Mucosa of rectum (tissue), 2 donors: Measurements from ENCODE around the gene DYSF.

ENCODE experiments used
- H3K27ac ChIP-seq, 2 donors: one replicate each; pipeline ENCODE4 v1.7.0; 2013; ENCODE audit warnings: inconsistent platforms in 2 of 2, low read depth in 2 of 2, low read length in 2 of 2
- H3K27me3 ChIP-seq, 2 donors: one replicate each; pipeline ENCODE4 v1.7.0; 2013; ENCODE audit warnings: low read length in 2 of 2; ENCODE audit not compliant: control insufficient read depth in 2 of 2, insufficient read depth in 2 of 2
- H3K36me3 ChIP-seq, 2 donors: one replicate each; pipeline ENCODE4 v1.7.0; 2013; ENCODE audit warnings: low read length in 2 of 2; ENCODE audit not compliant: control insufficient read depth in 2 of 2, insufficient read depth in 2 of 2
- H3K4me1 ChIP-seq, 2 donors: one replicate each; pipeline ENCODE4 v1.7.0; 2013; ENCODE audit warnings: low read length in 2 of 2, mild to moderate bottlenecking in 1 of 2; ENCODE audit not compliant: control insufficient read depth in 2 of 2, insufficient read depth in 2 of 2
- H3K4me3 ChIP-seq, 2 donors: one replicate each; pipeline ENCODE4 v1.7.0; 2013; ENCODE audit warnings: low read length in 2 of 2
- H3K9ac ChIP-seq, 2 donors: one replicate each; pipeline ENCODE4 v1.7.0; 2013; ENCODE audit warnings: low read length in 2 of 2, low read depth in 1 of 2, mild to moderate bottlenecking in 1 of 2
- H3K9me3 ChIP-seq, 2 donors: one replicate each; pipeline ENCODE4 v1.7.0; 2013; ENCODE audit warnings: low read length in 2 of 2; ENCODE audit not compliant: control insufficient read depth in 2 of 2
- donor health status: healthy.
- donor health status: Normal muscosa, but diverticular disease.

The DYSF gene

DNA sequence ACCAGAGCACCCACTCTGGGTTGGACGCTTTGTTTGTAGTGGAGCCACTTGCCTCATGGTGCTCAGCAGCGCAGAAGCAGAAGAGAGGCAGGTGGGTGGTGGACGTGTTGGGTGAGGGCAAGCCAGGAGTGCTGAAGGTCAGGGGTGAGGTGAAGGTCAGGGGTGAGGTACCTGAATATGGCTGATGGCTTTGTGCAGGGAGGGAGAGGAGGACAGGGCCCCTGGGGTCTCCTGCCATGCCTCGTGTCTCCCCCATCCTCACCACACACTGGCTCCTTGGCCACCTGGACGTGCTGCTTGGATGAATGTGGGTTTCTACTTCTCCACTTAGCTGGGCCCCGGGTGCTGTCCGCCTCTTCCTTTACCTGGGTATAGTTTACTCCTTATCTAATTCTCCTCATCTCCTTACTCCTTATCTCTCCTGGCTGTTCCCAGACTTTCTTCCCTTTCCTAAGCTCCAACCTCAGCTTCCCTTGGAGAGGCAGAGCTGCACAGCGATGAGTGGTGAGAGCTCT is 68.1 kb downstream of the DYSF start:
- H3K36me3 ChIP-seq: no peaks in the 10 kb centered on the region
- H3K27me3 ChIP-seq: no peaks in the 10 kb centered on the region
- no peak overlapping the region for H3K27ac ChIP-seq
- H3K9me3 ChIP-seq: no peaks in the 10 kb centered on the region
- H3K9ac ChIP-seq: no peak overlapping the region
- no peak overlapping the region for H3K4me3 ChIP-seq
- no peaks in the 10 kb centered on the region for H3K4me1 ChIP-seq

DNA sequence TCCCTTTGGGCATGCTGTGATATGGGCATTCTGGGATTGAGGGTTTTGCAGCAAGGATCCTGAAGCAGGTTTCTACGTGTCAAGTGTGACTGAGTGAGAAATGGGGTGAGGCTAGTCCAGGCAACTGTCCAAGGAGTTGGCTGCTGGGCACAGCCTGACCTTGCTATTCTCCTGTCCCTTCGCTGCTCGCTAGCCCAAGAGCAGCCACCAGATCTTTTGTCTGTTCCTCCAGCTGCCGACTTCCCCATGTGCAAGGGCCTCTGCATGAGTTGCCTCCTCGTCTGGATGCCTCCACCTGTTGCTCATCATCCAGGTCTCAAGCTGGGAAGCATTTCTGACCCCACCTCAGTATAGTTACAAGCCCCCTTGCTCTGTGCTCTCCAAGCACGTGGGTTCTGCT is 71.1 kb downstream of the DYSF start:
- Histone ChIP-seq H3K4me3 (no peak overlapping the region), H3K9me3 (no peaks in the 10 kb centered on the region), H3K4me1 (no peaks in the 10 kb centered on the region), H3K9ac (no peak overlapping the region), H3K36me3 (no peaks in the 10 kb centered on the region), H3K27me3 (no peaks in the 10 kb centered on the region), H3K27ac (no peak overlapping the region)

DNA sequence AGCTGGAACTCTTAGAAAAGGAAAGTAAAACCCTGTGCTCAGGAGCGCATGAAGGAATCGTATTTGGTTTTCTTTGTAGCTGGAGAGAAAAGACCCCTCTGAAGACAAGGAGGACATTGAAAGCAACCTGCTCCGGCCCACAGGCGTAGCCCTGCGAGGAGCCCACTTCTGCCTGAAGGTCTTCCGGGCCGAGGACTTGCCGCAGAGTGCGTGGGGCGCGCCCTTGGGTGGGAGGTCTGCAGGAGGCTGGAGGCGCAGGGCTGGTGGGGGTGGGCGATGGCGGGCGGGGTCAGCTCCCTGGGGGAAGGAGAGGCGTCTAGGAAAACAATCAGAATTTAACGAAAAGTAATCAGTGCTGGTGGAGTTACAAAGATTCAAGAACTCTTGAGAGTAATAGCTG is 72.8 kb downstream of the DYSF start:
- no peaks in the 10 kb centered on the region for H3K9me3 ChIP-seq
- no peaks in the 10 kb centered on the region for H3K4me1 ChIP-seq
- no peak overlapping the region for H3K9ac ChIP-seq
- no peaks in the 10 kb centered on the region for H3K27me3 ChIP-seq
- no peak overlapping the region for H3K4me3 ChIP-seq
- no peaks in the 10 kb centered on the region for H3K36me3 ChIP-seq
- H3K27ac ChIP-seq: no peak overlapping the region

DNA sequence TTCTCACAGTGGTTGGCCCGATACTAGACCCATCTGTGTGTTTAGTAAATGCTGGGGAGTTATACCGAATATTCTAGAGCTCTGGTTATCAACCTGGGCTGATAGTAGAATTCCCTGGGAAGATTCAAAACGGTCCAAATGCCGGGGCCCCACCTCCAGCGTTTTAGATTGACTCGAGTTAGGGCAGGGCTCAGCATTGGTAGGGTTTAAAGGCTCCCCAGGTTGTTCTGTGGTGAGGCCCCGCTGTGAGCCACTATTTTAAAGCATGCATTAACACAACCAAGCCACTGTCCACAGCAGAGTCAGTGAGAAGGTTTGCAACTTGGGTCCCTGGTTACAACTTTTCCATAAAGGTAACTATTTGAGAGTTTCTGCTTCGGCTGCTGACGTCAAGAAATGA is 73.6 kb downstream of the DYSF start:
- Histone ChIP-seq H3K27ac (no peak overlapping the region), H3K9me3 (no peaks in the 10 kb centered on the region), H3K27me3 (no peaks in the 10 kb centered on the region), H3K4me1 (no peaks in the 10 kb centered on the region), H3K9ac (no peak overlapping the region), H3K36me3 (no peaks in the 10 kb centered on the region), H3K4me3 (no peak overlapping the region)

DNA sequence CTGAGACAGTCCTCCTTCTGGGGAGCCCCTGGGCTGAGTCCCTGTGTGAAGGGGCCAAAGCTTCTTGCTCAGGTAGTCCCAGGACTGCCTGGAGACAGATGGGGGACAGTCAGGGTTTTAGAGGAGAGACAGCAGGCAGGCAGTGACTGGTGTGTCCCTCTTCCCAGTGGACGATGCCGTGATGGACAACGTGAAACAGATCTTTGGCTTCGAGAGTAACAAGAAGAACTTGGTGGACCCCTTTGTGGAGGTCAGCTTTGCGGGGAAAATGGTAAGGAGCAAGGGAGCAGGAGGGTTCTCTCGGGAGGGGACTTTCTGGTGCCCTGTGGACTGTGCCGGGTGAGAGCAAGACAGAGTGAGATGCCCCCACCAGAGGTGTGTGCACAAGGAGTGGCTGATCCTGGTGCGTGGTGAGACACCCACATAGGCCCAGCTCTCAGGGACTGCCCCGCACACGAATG is 74.8 kb downstream of the DYSF start:
- no peaks in the 10 kb centered on the region for H3K9me3 ChIP-seq
- H3K27ac ChIP-seq: no peak overlapping the region
- no peak overlapping the region for H3K4me3 ChIP-seq
- H3K27me3 ChIP-seq: no peaks in the 10 kb centered on the region
- H3K36me3 ChIP-seq: no peaks in the 10 kb centered on the region
- H3K9ac ChIP-seq: no peak overlapping the region
- H3K4me1 ChIP-seq: no peaks in the 10 kb centered on the region

GRCh38 chr2:71528749-71529148 is 75.4 kb downstream of the DYSF start:
- H3K9ac ChIP-seq: no peak overlapping the region
- no peaks in the 10 kb centered on the region for H3K4me1 ChIP-seq
- H3K4me3 ChIP-seq: no peak overlapping the region
- no peak overlapping the region for H3K27ac ChIP-seq
- H3K36me3 ChIP-seq: no peaks in the 10 kb centered on the region
- H3K9me3 ChIP-seq: no peaks in the 10 kb centered on the region
- H3K27me3 ChIP-seq: no peaks in the 10 kb centered on the region

DNA sequence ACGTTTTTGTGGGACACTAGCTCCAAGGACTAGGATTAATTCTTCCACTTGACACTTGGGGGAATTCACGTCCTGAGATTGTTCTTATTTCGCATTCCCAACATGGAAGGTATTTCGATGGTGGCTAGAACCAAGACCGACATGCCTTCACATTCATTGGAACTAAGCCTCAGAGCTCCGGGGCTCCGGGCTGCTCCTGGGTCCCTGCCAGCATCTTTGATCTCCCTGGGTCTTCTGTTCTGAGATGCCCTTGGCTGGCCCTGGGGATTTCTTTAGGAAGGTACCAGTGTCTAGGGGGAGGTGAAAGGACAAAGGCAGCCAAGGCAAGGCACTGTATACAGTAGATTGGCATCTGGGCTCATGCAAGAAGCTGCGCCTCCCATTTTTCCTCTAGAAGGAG is 76.8 kb downstream of the DYSF start:
- H3K36me3 ChIP-seq: no peaks in the 10 kb centered on the region
- H3K4me1 ChIP-seq: no peaks in the 10 kb centered on the region
- no peak overlapping the region for H3K4me3 ChIP-seq
- no peak overlapping the region for H3K27ac ChIP-seq
- H3K9ac ChIP-seq: no peak overlapping the region
- H3K9me3 ChIP-seq: no peaks in the 10 kb centered on the region
- H3K27me3 ChIP-seq: no peaks in the 10 kb centered on the region

DNA sequence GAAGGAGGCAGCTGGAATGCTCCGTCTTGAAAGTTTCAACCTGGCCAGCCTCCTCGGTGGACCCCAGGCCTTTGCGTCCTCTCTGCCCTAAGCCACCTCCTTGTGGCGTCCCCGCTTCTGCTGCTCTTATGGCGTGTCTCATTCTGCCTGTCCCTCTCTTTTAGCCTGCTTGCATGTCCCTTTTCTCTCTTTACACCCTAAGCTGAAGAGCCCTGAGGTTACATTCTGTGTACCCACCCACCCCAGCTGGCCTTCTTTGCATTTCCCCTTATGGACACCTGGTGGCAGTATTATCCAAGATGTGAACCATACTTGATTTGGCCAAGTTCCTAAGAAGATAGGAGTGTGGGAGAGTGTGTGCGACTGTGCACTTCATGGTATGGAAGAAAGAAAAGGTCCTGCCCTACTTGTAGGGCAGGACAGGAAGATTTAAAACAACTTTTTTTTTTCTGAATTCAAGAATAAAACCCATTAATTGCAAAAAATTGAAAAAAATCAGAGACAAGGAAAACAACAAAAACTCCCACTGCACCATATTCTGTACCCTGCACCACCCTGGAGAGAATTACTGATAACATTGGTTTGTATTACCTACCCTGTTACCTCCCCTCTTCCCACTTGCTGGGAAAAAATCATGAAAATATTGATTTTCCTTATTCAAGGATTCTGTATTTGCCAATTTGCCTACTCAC is 77.4 kb downstream of the DYSF start:
- Histone ChIP-seq H3K27ac (no peak overlapping the region), H3K27me3 (no peaks in the 10 kb centered on the region), H3K9ac (no peak overlapping the region), H3K4me1 (no peaks in the 10 kb centered on the region), H3K4me3 (no peak overlapping the region), H3K9me3 (no peaks in the 10 kb centered on the region), H3K36me3 (no peaks in the 10 kb centered on the region)

DNA sequence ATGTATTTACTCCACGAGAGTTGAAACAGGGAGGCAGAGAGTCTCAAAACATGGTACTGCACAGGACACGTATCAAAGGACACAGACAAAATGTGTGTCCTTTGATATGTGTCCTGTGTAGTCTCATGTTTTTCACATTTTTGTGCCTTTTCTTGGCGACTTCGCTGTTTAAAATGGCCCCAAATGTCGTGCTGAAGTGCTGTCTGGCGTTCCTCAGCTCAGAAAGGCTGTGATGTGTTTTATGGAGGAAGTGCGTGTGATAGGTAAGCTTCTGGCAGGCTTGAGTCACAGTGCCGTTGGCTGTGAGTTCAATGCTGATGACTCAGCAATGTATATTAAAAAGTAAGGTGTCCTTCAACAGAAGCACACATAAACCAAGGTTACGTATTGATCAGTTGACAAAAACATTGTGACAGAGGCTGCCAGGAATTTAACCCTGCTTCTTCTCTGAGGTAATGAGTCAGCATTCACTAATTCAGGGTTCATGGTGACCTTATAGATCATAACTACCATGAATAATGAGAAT is 78.2 kb downstream of the DYSF start:
- H3K27ac ChIP-seq: no peak overlapping the region

GRCh38 chr2:71532327-71532726 is 79.0 kb downstream of the DYSF start:
- H3K9ac ChIP-seq: no peak overlapping the region
- no peak overlapping the region for H3K4me3 ChIP-seq
- no peaks in the 10 kb centered on the region for H3K4me1 ChIP-seq
- H3K9me3 ChIP-seq: no peaks in the 10 kb centered on the region
- H3K27me3 ChIP-seq: no peaks in the 10 kb centered on the region
- H3K36me3 ChIP-seq: no peaks in the 10 kb centered on the region
- no peak overlapping the region for H3K27ac ChIP-seq

More for the DNA sequence above, 78.2 kb downstream of the DYSF start:
- Histone ChIP-seq H3K9me3 (no peaks in the 10 kb centered on the region), H3K4me1 (no peaks in the 10 kb centered on the region), H3K9ac (no peak overlapping the region), H3K27me3 (no peaks in the 10 kb centered on the region), H3K4me3 (no peak overlapping the region), H3K36me3 (no peaks in the 10 kb centered on the region)
